ENCODE data around the gene ADORA1.

DNA sequence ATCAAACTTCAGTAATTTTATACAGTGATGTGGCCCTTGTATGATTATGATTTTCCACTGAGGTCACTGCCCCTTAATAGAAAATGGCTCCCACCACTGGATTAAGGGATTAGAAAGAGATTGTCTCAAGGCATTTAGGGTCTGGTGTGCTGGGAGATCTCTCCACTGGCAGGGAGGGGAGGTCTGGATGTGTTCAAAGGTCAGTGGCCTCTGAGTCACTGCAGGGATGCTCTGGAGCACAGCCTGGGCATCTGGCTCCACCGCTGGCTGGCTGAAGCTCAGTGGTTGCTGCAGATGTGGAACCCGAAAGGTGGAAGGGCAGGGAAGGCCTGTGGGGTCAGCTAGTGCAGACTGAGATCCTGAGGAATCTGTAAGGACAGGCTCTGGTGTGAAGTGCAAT lies 77.2 kb downstream of the ADORA1 start:
- TF ChIP-seq RCOR1 (IDR thresholded peaks at IDR 0.05; ENCODE audit: low read length) (no peak), CHD2 (IDR thresholded peaks at IDR 0.05; ENCODE audit: low read length, partially characterized antibody) (no peak), RAD21 (IDR thresholded peaks at IDR 0.05; ENCODE audit: low read length) (no peak), POLR2AphosphoS5 (IDR thresholded peaks at IDR 0.05; ENCODE audit: low read depth, low read length) (no peak), TAF1 (IDR thresholded peaks at IDR 0.05; ENCODE audit: borderline replicate concordance, low read depth, low read length) (no peak)
- TF ChIP-seq, protein P1, sequence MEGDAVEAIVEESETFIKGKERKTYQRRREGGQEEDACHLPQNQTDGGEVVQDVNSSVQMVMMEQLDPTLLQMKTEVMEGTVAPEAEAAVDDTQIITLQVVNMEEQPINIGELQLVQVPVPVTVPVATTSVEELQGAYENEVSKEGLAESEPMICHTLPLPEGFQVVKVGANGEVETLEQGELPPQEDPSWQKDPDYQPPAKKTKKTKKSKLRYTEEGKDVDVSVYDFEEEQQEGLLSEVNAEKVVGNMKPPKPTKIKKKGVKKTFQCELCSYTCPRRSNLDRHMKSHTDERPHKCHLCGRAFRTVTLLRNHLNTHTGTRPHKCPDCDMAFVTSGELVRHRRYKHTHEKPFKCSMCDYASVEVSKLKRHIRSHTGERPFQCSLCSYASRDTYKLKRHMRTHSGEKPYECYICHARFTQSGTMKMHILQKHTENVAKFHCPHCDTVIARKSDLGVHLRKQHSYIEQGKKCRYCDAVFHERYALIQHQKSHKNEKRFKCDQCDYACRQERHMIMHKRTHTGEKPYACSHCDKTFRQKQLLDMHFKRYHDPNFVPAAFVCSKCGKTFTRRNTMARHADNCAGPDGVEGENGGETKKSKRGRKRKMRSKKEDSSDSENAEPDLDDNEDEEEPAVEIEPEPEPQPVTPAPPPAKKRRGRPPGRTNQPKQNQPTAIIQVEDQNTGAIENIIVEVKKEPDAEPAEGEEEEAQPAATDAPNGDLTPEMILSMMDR (IDR thresholded peaks at IDR 0.05): no peak
- TF ChIP-seq, protein P2, sequence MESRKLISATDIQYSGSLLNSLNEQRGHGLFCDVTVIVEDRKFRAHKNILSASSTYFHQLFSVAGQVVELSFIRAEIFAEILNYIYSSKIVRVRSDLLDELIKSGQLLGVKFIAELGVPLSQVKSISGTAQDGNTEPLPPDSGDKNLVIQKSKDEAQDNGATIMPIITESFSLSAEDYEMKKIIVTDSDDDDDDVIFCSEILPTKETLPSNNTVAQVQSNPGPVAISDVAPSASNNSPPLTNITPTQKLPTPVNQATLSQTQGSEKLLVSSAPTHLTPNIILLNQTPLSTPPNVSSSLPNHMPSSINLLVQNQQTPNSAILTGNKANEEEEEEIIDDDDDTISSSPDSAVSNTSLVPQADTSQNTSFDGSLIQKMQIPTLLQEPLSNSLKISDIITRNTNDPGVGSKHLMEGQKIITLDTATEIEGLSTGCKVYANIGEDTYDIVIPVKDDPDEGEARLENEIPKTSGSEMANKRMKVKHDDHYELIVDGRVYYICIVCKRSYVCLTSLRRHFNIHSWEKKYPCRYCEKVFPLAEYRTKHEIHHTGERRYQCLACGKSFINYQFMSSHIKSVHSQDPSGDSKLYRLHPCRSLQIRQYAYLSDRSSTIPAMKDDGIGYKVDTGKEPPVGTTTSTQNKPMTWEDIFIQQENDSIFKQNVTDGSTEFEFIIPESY (IDR thresholded peaks at IDR 0.05; ENCODE audit: borderline replicate concordance, low read depth): no peak

Measured in SK-N-SH (cell line).